ENCODE results near the gene RYR3. TPM values are rescaled to one million over a fixed set of nuclear protein-coding genes. Genes with fewer than 3 reads are reported as not detected.

RYR3 gene
- total and polyA plus RNA-seq, 2 donors (not counting 1 experiment from before 2014, with no cell fraction given) = not detected

DNA sequence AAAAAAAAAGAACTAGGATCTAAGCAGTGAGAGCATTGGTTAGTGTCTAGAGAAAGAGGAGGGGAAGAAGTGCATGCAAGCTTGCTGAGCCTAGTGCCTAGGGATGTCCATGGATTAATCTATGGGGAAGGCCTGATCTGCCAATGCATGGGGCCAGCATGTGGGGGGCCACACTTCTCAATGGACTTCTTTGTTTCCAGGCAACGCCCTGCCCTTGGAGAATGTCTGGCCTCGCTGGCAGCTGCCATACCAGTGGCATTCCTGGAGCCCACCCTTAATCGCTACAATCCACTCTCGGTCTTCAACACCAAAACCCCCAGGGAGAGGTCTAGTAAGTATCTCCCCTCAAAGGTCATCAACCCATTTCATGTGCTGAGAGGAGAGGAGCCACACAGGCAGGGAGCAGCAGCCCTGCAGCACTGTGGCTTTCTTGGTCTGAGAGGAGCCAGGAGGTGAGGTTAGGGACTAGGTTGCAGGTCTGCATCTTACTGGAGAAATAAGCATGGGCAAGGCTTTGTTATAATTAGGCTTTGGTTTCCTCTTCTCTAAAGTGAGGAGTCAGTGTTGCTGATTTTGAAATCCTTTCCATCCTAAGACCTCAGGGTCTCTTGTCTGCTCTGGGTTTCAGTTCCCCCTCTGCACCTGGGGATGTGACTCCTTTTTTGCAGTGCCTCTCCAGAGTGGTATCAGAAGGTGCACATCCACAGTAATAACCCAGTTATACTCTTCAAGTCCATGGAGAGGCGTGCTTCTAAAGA, 469.4 kb downstream of the RYR3 start:
- no peak overlapping the region for H3K4me2 ChIP-seq (replicated peaks; ENCODE audit: low read depth, low read length, poor library complexity, severe bottlenecking)
- no peaks in the 10 kb centered on the region for H4K20me1 ChIP-seq (ENCODE audit: control insufficient read depth, insufficient read depth, low read length, poor library complexity, severe bottlenecking)
- no peaks in the 10 kb centered on the region for H3K27me3 ChIP-seq (replicated peaks in 1 of 4; ENCODE audit: control extremely low read depth in 1 of 4, control insufficient read depth in 3 of 4, insufficient read depth in 4 of 4, low read length in 3 of 4)
- DNase-seq = no peak
- H3K36me3 ChIP-seq (replicated peaks in 1 of 2; ENCODE audit: control extremely low read depth in 1 of 2, control insufficient read depth in 1 of 2, extremely low read depth in 1 of 2, insufficient read depth in 2 of 2, low read length in 1 of 2) = no peaks in the 10 kb centered on the region
- Mint-ChIP-seq H3K27ac (no peak overlapping the region), H3K4me3 (no peak overlapping the region), H3K9me3 (ENCODE audit: insufficient read depth) (no peaks in the 10 kb centered on the region), H3K4me1 (peaks cover 3% of the 10 kb centered on the region), H3K27me3 (peaks cover 11% of the 10 kb centered on the region)
- H3K4me3 ChIP-seq (ENCODE audit: control extremely low read depth in 1 of 5, extremely low read depth in 1 of 5, insufficient read depth in 1 of 5, low read depth in 2 of 5, low read length in 4 of 5) = no peak overlapping the region
- no peak overlapping the region for H3K27ac ChIP-seq (ENCODE audit: low read length in 2 of 2)
- no peaks in the 10 kb centered on the region for H3K9me3 ChIP-seq (ENCODE audit: control extremely low read depth in 1 of 3, control insufficient read depth in 2 of 3, insufficient read depth in 1 of 3, low read length in 2 of 3)
- 100% methylated on average over 2 of the region's 5 CpGs for WGBS (ENCODE audit: insufficient coverage)
- intact Hi-C loops (cut with micrococcal nuclease) = no loop called here
- TF ChIP-seq, protein P1, sequence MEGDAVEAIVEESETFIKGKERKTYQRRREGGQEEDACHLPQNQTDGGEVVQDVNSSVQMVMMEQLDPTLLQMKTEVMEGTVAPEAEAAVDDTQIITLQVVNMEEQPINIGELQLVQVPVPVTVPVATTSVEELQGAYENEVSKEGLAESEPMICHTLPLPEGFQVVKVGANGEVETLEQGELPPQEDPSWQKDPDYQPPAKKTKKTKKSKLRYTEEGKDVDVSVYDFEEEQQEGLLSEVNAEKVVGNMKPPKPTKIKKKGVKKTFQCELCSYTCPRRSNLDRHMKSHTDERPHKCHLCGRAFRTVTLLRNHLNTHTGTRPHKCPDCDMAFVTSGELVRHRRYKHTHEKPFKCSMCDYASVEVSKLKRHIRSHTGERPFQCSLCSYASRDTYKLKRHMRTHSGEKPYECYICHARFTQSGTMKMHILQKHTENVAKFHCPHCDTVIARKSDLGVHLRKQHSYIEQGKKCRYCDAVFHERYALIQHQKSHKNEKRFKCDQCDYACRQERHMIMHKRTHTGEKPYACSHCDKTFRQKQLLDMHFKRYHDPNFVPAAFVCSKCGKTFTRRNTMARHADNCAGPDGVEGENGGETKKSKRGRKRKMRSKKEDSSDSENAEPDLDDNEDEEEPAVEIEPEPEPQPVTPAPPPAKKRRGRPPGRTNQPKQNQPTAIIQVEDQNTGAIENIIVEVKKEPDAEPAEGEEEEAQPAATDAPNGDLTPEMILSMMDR (IDR thresholded peaks at IDR 0.05) = no peak
- TF ChIP-seq EZH2 (IDR thresholded peaks at IDR 0.05; ENCODE audit: borderline replicate concordance, insufficient read depth, low read depth, low read length, poor library complexity, severe bottlenecking) = no peak
- ChIA-PET CTCF (no interaction called here), POLR2A (no interaction called here)
- no peak for ATAC-seq (ENCODE audit: low read depth)
- H3K9ac ChIP-seq (ENCODE audit: low read length) = no peak overlapping the region
- no peak overlapping the region for H2AFZ ChIP-seq (ENCODE audit: insufficient read depth, low read depth, low read length, poor library complexity, severe bottlenecking)
- no peaks in the 10 kb centered on the region for H3K4me1 ChIP-seq (ENCODE audit: control insufficient read depth in 2 of 2, insufficient read depth in 2 of 2, low read length in 2 of 2)
- no peaks in the 10 kb centered on the region for H3K79me2 ChIP-seq (ENCODE audit: control insufficient read depth, insufficient read depth, low read length)

DNA sequence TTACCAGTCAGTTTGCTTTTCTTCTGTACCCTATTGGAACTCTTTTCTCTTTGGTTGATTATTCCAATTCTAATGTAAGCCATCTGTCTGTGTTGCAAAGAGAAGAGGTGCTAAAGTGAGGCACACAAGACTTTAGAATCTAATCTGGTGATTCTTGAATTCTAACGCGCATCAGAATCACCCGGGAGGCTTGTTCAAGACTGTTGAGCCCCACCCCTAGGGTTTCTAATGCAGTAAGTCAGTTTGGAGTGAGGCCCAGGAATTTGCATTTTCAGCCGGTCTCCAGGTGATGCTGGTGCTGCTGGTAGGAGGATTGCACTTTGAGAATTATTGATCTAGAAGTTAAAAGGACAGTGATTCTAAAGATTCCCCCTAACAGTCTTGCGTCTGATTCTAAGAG, 472.2 kb downstream of the RYR3 start:
- H4K20me1 ChIP-seq (ENCODE audit: control insufficient read depth, insufficient read depth, low read length, poor library complexity, severe bottlenecking) = no peaks in the 10 kb centered on the region
- no peaks in the 10 kb centered on the region for H3K27me3 ChIP-seq (replicated peaks in 1 of 4; ENCODE audit: control extremely low read depth in 1 of 4, control insufficient read depth in 3 of 4, insufficient read depth in 4 of 4, low read length in 3 of 4)
- no peaks in the 10 kb centered on the region for H3K79me2 ChIP-seq (ENCODE audit: control insufficient read depth, insufficient read depth, low read length)
- Mint-ChIP-seq H3K27me3 (peaks cover 9% of the 10 kb centered on the region), H3K9me3 (ENCODE audit: insufficient read depth) (no peaks in the 10 kb centered on the region), H3K4me1 (peaks cover 3% of the 10 kb centered on the region), H3K4me3 (no peak overlapping the region), H3K27ac (no peak overlapping the region)
- H3K4me3 ChIP-seq (ENCODE audit: control extremely low read depth in 1 of 5, extremely low read depth in 1 of 5, insufficient read depth in 1 of 5, low read depth in 2 of 5, low read length in 4 of 5) = no peak overlapping the region
- intact Hi-C loops (cut with micrococcal nuclease) = no loop called here
- no peak overlapping the region for H3K27ac ChIP-seq (ENCODE audit: low read length in 2 of 2)
- H3K9ac ChIP-seq (ENCODE audit: low read length) = no peak overlapping the region
- H3K9me3 ChIP-seq (ENCODE audit: control extremely low read depth in 1 of 3, control insufficient read depth in 2 of 3, insufficient read depth in 1 of 3, low read length in 2 of 3) = no peaks in the 10 kb centered on the region
- no peaks in the 10 kb centered on the region for H3K36me3 ChIP-seq (replicated peaks in 1 of 2; ENCODE audit: control extremely low read depth in 1 of 2, control insufficient read depth in 1 of 2, extremely low read depth in 1 of 2, insufficient read depth in 2 of 2, low read length in 1 of 2)
- TF ChIP-seq, protein P1 (IDR thresholded peaks at IDR 0.05) = no peak
- no peak for TF ChIP-seq EZH2 (IDR thresholded peaks at IDR 0.05; ENCODE audit: borderline replicate concordance, insufficient read depth, low read depth, low read length, poor library complexity, severe bottlenecking)
- ATAC-seq (ENCODE audit: low read depth) (no peak), DNase-seq (no peak)
- H3K4me2 ChIP-seq (replicated peaks; ENCODE audit: low read depth, low read length, poor library complexity, severe bottlenecking) = no peak overlapping the region
- CTCF ChIA-PET = no interaction called here
- no peaks in the 10 kb centered on the region for H3K4me1 ChIP-seq (ENCODE audit: control insufficient read depth in 2 of 2, insufficient read depth in 2 of 2, low read length in 2 of 2)
- WGBS (ENCODE audit: insufficient coverage) = 93% methylated on average over 4 of the region's 5 CpGs
- H2AFZ ChIP-seq (ENCODE audit: insufficient read depth, low read depth, low read length, poor library complexity, severe bottlenecking) = no peak overlapping the region
- POLR2A ChIA-PET = no interaction called here
